Metanephros (tissue), 1 donor: ENCODE results near the gene IGFALS. TPM values are rescaled to one million over a fixed set of nuclear protein-coding genes. Genes with fewer than 3 reads are reported as not detected.

Source experiments
- total RNA-seq: library from RNA; depleted of rRNA; stranded (reverse); fragments of >200 nt; gene quantifications from one replicate; pipeline ENCODE4 v1.2.3, GENCODE V29; 2014

The IGFALS gene
- total RNA-seq = 7.0 TPM

GRCh38 chr16:1793578-1794220 is at the start of gene IGFALS:
Gene IGFALS (minus strand): TSS chr16:1793705. CDS start chr16:1793652, 53 bp downstream.

GRCh38 chr16:1826691-1827573 is 33.4 kb upstream of the IGFALS start, which contains the start of the genes FAHD1 and HAGH:
Gene FAHD1 (plus strand): TSS chr16:1827206. CDS start chr16:1827239, 33 bp downstream.
Gene HAGH (minus strand): TSS chr16:1826825. CDS start chr16:1826787, 38 bp downstream.

GRCh38 chr16:1782408-1783264 is 10.9 kb downstream of the IGFALS start, which contains the start of the genes NUBP2 and SPSB3:
Gene NUBP2 (plus strand): TSS chr16:1782960. CDS start chr16:1783021, 61 bp downstream.
Gene SPSB3 (minus strand): TSS chr16:1782571. CDS start chr16:1781483, 1,088 bp downstream.

GRCh38 chr16:1772908-1773702 is 20.4 kb downstream of the IGFALS start, which contains the start of gene MRPS34:
Gene MRPS34 (minus strand): TSS chr16:1773134. CDS start chr16:1773119, 15 bp downstream.

GRCh38 chr16:1772362-1772907 is 21.1 kb downstream of the IGFALS start, which contains the start of gene EME2:
Gene EME2 (plus strand): TSS chr16:1772810. CDS start chr16:1773228, 418 bp downstream.

GRCh38 chr16:1771188-1771863 is 22.2 kb downstream of the IGFALS start, which contains the start of gene NME3:
Gene NME3 (minus strand): TSS chr16:1771543. CDS start chr16:1771534, 9 bp downstream.

Other genes with a start within 250 kb of the IGFALS start
- gene IFT140, start 181.6 kb downstream of the IGFALS start, total RNA-seq = 68.0 TPM
- gene CRAMP1, start 181.3 kb downstream of the IGFALS start, total RNA-seq = 17.2 TPM
- gene JPT2, start 115.4 kb downstream of the IGFALS start, total RNA-seq = 44.8 TPM
- 65.9 TPM for gene MAPK8IP3, start 87.5 kb downstream of the IGFALS start, total RNA-seq
- 43.1 TPM for gene NME3, start 22.2 kb downstream of the IGFALS start, total RNA-seq
- 20.1 TPM for gene EME2, start 20.9 kb downstream of the IGFALS start, total RNA-seq
- gene MRPS34, start 20.6 kb downstream of the IGFALS start, total RNA-seq = 63.4 TPM
- 78.3 TPM for gene SPSB3, start 11.1 kb downstream of the IGFALS start, total RNA-seq
- gene NUBP2, start 10.7 kb downstream of the IGFALS start, total RNA-seq = 70.1 TPM
- gene HAGH, start 33.1 kb upstream of the IGFALS start, total RNA-seq = 73.6 TPM
- gene FAHD1, start 33.5 kb upstream of the IGFALS start, total RNA-seq = 98.6 TPM
- 0.29 TPM for gene MEIOB, start 78.5 kb upstream of the IGFALS start, total RNA-seq
- 1.2 TPM for gene HS3ST6, start 124.7 kb upstream of the IGFALS start, total RNA-seq
- gene MSRB1, start 149.5 kb upstream of the IGFALS start, total RNA-seq = 22.4 TPM
- gene RPL3L, start 161.0 kb upstream of the IGFALS start, total RNA-seq = 33.3 TPM
- 130 TPM for gene NDUFB10, start 165.8 kb upstream of the IGFALS start, total RNA-seq
- 2,517 TPM for gene RPS2, start 171.1 kb upstream of the IGFALS start, total RNA-seq
- gene RNF151, start 173.2 kb upstream of the IGFALS start, total RNA-seq = not detected
- 32.2 TPM for gene TBL3, start 178.3 kb upstream of the IGFALS start, total RNA-seq
- 0.47 TPM for gene NOXO1, start 187.8 kb upstream of the IGFALS start, total RNA-seq
- gene GFER, start 190.5 kb upstream of the IGFALS start, total RNA-seq = 24.6 TPM
- gene SYNGR3, start 196.3 kb upstream of the IGFALS start, total RNA-seq = 3.2 TPM
- gene ZNF598, start 216.1 kb upstream of the IGFALS start, total RNA-seq = 20.9 TPM
- gene NPW, start 226.1 kb upstream of the IGFALS start, total RNA-seq = 7.0 TPM
- 109 TPM for gene NHERF2, start 233.2 kb upstream of the IGFALS start, total RNA-seq